GM19452 (cell line): Measurements from ENCODE around the gene HOXD4.

Experiments used
- ATAC-seq: cut with Tn5 transposase; IDR thresholded peaks from one replicate; pipeline ENCODE4 v1.9.1; 2021; ENCODE audit not compliant: unreplicated experiment

HOXD4 gene

GRCh38 chr2:176187899-176188773 is 36.8 kb downstream of the HOXD4 start, which contains the start of gene HOXD1:
HOXD1 (plus strand) TSS chr2:176188668; CDS start chr2:176188802, 134 bp downstream.
- no peak for ATAC-seq

- ATAC-seq = no peak
Observed at GRCh38 chr2:176188774-176189680, 37.7 kb downstream of the HOXD4 start.

- no peak for ATAC-seq
Observed at GRCh38 chr2:176189681-176190641, 38.6 kb downstream of the HOXD4 start.

GRCh38 chr2:176192351-176192750 is 41.0 kb downstream of the HOXD4 start:
- ATAC-seq = no peak

- ATAC-seq = no peak
Observed at GRCh38 chr2:176193048-176193447, 41.7 kb downstream of the HOXD4 start.

- no peak for ATAC-seq
Observed at GRCh38 chr2:176199902-176200301, 48.6 kb downstream of the HOXD4 start.

GRCh38 chr2:176200971-176201370 is 49.6 kb downstream of the HOXD4 start:
- ATAC-seq = no peak

GRCh38 chr2:176202491-176202890 is 51.1 kb downstream of the HOXD4 start:
- ATAC-seq = no peak
